Upper lobe of right lung (tissue), 1 donor: Measurements from ENCODE around the gene OSM. TPM values are rescaled to one million over a fixed set of nuclear protein-coding genes. Genes with fewer than 3 reads are reported as not detected.

ENCODE experiments used
- ATAC-seq: fragments of 200-7000 bp; cut with Tn5 transposase; one replicate; pipeline ENCODE4 v1.9.1; 2020; ENCODE audit warnings: mild to moderate bottlenecking, moderate library complexity
- DNase-seq: peaks from one replicate; pipeline ENCODE4 v3.0.0-alpha.2; 2020
- H3K27ac ChIP-seq: fragments of 200-600 bp; one replicate; pipeline ENCODE4 v1.8.0; 2022
- H3K27me3 ChIP-seq: fragments of 200-600 bp; one replicate; pipeline ENCODE4 v1.8.0; 2022; ENCODE audit warnings: mild to moderate bottlenecking
- H3K36me3 ChIP-seq: fragments of 200-600 bp; one replicate; pipeline ENCODE4 v1.8.0; 2022
- H3K4me1 ChIP-seq: fragments of 200-600 bp; one replicate; pipeline ENCODE4 v1.8.0; 2022
- H3K4me3 ChIP-seq: fragments of 200-600 bp; one replicate; pipeline ENCODE4 v1.8.0; 2022; ENCODE audit warnings: mild to moderate bottlenecking
- H3K9me3 ChIP-seq: fragments of 200-600 bp; one replicate; pipeline ENCODE4 v1.8.0; 2022
- intact Hi-C: fragments of 100-400 bp; cut with DNase I; formaldehyde crosslinking; loops from one replicate; pipeline ENCODE4 v1.11.0; 2022
- total RNA-seq: library from RNA; stranded (reverse); fragmentation: NEBNext Ultra II Directional; extraction: Animal tissue kit (Norgen Biotek cat#: 25700); gene quantifications from one replicate; pipeline ENCODE4 v1.2.1, GENCODE V29; 2021
- TF ChIP-seq, protein P1 (sequence below): fragments of 200-600 bp; IDR thresholded peaks from one replicate; pipeline ENCODE4 v1.8.0; 2022; ENCODE audit warnings: antibody characterized with exemption
- donor health status: DM: no; HTN: yes; CAD: no; lungs with severe emphysema.

Gene OSM
- total RNA-seq, 1 donor from 2014 or later = 1.6 TPM

DNA sequence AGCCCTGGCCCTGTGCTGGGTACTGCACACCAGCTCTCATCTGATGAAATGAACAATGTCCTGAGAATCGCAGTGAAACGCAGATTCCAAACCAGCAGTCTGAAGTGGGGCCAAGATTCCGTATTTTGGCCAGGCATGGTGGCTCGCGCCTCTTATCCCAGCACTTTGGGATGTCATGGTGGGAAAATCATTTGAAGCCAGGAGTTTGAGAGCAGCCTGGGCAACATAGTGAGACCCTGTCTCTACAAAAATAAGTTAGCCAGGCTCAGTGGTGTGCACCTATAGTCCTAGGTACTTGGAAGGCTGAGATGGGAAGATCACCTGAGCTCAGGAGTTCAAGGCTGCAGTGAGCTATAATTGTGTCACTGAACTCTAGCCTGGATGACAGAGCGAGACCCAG, 33.1 kb downstream of the OSM start:
- no peaks in the 10 kb centered on the region for H3K9me3 ChIP-seq
- H3K4me1 ChIP-seq = peaks cover 18% of the 10 kb centered on the region
- no peak overlapping the region for H3K27ac ChIP-seq
- H3K27me3 ChIP-seq = no peaks in the 10 kb centered on the region
- intact Hi-C loops = no loop called here
- no peak overlapping the region for H3K4me3 ChIP-seq
- TF ChIP-seq, protein P1, sequence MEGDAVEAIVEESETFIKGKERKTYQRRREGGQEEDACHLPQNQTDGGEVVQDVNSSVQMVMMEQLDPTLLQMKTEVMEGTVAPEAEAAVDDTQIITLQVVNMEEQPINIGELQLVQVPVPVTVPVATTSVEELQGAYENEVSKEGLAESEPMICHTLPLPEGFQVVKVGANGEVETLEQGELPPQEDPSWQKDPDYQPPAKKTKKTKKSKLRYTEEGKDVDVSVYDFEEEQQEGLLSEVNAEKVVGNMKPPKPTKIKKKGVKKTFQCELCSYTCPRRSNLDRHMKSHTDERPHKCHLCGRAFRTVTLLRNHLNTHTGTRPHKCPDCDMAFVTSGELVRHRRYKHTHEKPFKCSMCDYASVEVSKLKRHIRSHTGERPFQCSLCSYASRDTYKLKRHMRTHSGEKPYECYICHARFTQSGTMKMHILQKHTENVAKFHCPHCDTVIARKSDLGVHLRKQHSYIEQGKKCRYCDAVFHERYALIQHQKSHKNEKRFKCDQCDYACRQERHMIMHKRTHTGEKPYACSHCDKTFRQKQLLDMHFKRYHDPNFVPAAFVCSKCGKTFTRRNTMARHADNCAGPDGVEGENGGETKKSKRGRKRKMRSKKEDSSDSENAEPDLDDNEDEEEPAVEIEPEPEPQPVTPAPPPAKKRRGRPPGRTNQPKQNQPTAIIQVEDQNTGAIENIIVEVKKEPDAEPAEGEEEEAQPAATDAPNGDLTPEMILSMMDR = no peak
- no peak for DNase-seq
- H3K36me3 ChIP-seq = no peaks in the 10 kb centered on the region
- ATAC-seq = no peak

DNA sequence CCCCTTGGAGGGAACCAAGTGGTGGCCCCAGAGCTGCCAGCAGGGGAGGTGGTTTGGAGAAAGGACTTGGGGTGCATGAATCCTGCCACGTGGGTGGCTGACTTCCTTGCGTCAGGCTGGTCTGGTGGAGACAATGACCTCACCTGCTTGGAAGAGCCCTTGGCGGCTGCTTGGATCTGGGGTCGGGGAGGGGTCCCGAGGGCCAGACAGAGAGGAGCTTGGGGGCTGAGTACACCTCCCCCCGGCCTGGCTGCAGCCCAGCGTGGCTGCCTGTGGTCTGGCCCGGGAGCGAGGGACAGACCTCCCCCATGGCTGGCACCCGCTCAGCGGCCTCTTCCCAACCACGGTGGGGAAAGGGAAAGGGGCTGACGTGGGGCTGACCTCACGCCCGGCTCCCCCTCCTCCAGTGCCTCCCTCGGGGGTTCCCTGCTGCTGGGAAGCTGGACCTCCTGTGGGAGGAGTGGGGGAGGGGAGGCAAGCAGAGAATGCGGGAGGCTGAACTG, 33.9 kb downstream of the OSM start:
- H3K27ac ChIP-seq = no peak overlapping the region
- H3K9me3 ChIP-seq = no peaks in the 10 kb centered on the region
- H3K36me3 ChIP-seq = no peaks in the 10 kb centered on the region
- DNase-seq = no peak
- TF ChIP-seq, protein P1 = no peak
- intact Hi-C loops = no loop called here
- no peak for ATAC-seq
- H3K27me3 ChIP-seq = no peaks in the 10 kb centered on the region
- H3K4me3 ChIP-seq = no peak overlapping the region
- peaks cover 18% of the 10 kb centered on the region for H3K4me1 ChIP-seq

DNA sequence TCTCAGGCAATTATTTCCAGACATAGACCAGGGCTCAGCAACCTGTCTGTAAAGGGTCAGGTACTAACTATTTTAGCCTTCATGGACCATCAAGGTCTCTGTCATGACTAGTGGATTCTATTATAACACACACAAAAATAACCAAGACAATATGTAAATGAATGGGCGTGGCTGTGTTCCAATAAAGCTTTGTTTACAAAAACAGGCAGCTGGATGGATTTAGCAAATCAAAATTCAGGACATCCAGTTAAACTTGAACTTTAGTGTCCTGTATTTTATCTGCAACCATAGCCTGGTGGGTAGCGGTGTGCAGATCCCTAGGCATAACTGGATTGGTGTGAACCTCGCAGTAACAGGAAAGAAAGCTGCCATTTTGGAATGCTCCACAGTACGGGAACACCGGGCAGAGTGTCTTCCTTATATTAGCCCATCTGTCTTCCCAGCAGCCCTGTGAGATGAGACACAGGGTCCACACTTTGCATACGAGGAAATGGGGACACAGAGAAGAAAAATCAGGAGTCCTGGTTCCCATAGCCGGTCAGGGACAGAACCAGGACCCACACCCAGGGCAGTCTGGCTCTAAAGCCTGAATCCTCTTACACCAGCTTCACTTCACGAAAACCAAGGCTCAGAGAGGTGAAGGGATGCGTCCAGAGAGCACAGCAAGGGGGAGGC, 35.7 kb downstream of the OSM start:
- ATAC-seq (no peak), DNase-seq (no peak)
- Histone ChIP-seq H3K27ac (no peak overlapping the region), H3K36me3 (no peaks in the 10 kb centered on the region), H3K4me1 (peaks cover 13% of the 10 kb centered on the region), H3K27me3 (no peaks in the 10 kb centered on the region), H3K4me3 (no peak overlapping the region), H3K9me3 (no peaks in the 10 kb centered on the region)
- intact Hi-C loops = no loop called here
- TF ChIP-seq, protein P1 = no peak

DNA sequence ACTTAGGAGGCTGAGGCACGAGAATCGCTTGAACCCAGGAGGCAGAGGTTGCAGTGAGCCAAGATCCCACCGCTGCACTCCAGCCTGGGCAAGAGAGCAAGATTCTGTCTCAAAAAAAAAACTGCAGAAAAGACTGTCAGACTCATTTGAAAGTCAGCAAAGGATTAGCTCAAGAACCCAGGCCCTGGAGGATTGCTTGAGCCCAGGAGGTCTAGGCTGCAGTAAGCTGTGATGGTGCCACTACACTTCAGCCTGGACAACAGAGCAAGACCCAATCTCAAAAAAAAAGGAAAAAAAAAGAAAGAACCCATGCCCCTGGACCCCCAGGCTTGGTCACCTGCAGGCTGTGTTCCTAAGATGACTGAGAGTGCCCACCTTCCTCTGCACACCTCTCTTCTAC, 36.3 kb downstream of the OSM start:
- no peak for DNase-seq
- Histone ChIP-seq H3K36me3 (no peaks in the 10 kb centered on the region), H3K27me3 (no peaks in the 10 kb centered on the region), H3K9me3 (no peaks in the 10 kb centered on the region), H3K4me1 (peaks cover 7% of the 10 kb centered on the region), H3K4me3 (no peak overlapping the region), H3K27ac (no peak overlapping the region)
- intact Hi-C loops = no loop called here
- ATAC-seq = no peak
- TF ChIP-seq, protein P1 = no peak

DNA sequence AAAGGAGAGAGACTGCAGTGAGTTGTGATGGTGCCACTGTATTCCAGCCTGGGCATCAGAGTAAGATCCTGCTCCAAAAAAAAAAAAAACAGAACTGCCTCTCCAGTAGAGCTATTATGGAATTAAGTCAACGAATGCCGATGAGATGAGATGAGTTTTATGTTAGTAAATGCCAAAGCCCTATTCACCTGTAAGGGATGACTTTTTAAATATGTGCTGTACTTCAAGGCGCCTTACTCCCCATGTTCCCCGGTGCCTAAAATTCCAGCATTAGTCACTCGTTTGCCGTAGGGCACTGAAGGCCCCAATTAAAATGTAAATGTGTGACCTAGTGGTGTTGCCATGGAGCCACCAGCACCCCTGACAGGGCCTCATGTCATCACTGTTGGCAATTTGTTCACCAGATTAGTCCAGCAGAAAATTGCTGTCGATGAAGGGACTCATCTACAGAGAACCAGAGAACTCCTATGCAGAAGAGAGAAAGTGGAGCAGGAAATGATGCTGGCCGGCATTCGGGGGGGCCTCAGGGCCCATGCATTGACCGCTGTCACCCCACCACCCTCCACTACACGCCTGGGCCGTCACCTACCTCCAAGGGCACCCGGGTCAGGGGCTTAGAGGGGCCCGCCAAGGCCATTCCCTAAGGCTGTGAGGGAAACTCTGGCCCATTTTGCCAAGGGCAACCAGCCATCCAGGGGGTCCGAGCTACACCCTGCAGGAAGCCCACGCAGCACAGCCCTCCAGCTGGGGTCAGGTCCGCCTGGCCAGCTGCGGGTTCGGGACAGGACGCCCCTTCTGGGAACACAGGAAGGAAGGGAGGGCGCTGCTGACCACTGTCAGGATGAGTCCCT, 37.9 kb downstream of the OSM start:
- no peaks in the 10 kb centered on the region for H3K36me3 ChIP-seq
- ATAC-seq = peak; percentile 63
- TF ChIP-seq, protein P1 = no peak
- intact Hi-C loops = no loop called here
- no peaks in the 10 kb centered on the region for H3K9me3 ChIP-seq
- H3K4me3 ChIP-seq = no peak overlapping the region
- no peaks in the 10 kb centered on the region for H3K27me3 ChIP-seq
- no peaks in the 10 kb centered on the region for H3K4me1 ChIP-seq
- DNase-seq = no peak
- H3K27ac ChIP-seq = no peak overlapping the region
